Vagina (tissue), 2 donors: ENCODE data around the gene PGAM4. TPM values are rescaled to one million over a fixed set of nuclear protein-coding genes. Genes with fewer than 3 reads are reported as not detected.

Experiments
- DNase-seq, 2 donors: peaks; one replicate each; pipeline ENCODE4 v3.0.0-alpha.2; 2017; ENCODE audit errors: extremely low spot score in 2 of 2
- H3K27ac ChIP-seq: fragments of 200-600 bp; sonication (generic); one replicate; pipeline ENCODE4 v1.5.1; 2019
- H3K27me3 ChIP-seq: fragments of 200-600 bp; sonication (generic); one replicate; pipeline ENCODE4 v1.5.1; 2019
- H3K36me3 ChIP-seq, 2 donors: fragments of 200-600 bp; sonication (generic); one replicate each; pipeline ENCODE4 v1.5.1; 2017 to 2019
- H3K4me1 ChIP-seq: fragments of 200-600 bp; sonication (generic); one replicate; pipeline ENCODE4 v1.5.1; 2019
- H3K4me3 ChIP-seq, 2 donors: fragments of 200-600 bp; sonication (generic); 1 replicate in 1 of 2; 2 replicates in 1 of 2; pipeline ENCODE4 v1.5.1; 2016 to 2019
- H3K9me3 ChIP-seq: fragments of 200-600 bp; sonication (generic); one replicate; pipeline ENCODE4 v1.5.1; 2019
- CTCF ChIP-seq, 3 experiments: fragments of 450-650 bp in 2 of 3; fragments of 200-600 bp in 1 of 3; sonication (generic) in 1 of 3; IDR thresholded peaks; one replicate each; pipeline ENCODE4 v1.5.1; 2017 to 2019; ENCODE audit warnings: antibody characterized with exemption in 3 of 3, mild to moderate bottlenecking in 2 of 3, moderate library complexity in 2 of 3
- POLR2A ChIP-seq, 2 donors: fragments of 450-650 bp; IDR thresholded peaks; one replicate each; pipeline ENCODE4 v1.6.1; 2017; ENCODE audit warnings: antibody characterized with exemption in 2 of 2, mild to moderate bottlenecking in 2 of 2, moderate library complexity in 2 of 2
- POLR2AphosphoS5 ChIP-seq, 2 donors: sonication (generic); formaldehyde crosslinking; IDR thresholded peaks; one replicate each; pipeline ENCODE4 v1.9.0; 2017; ENCODE audit warnings: antibody characterized with exemption in 2 of 2, mild to moderate bottlenecking in 2 of 2, low read depth in 1 of 2; ENCODE audit not compliant: insufficient read depth in 1 of 2
- intact Hi-C: fragments of 100-400 bp; cut with DNase I; formaldehyde crosslinking; loops from one replicate; pipeline ENCODE4 v1.15.1; 2023
- total RNA-seq: library from RNA; depleted of rRNA; stranded (reverse); fragments of >200 nt; gene quantifications from one replicate; pipeline ENCODE4 v1.2.3, GENCODE V29; 2016

Gene PGAM4
- total RNA-seq, 1 donor from 2014 or later, result not detected

DNA sequence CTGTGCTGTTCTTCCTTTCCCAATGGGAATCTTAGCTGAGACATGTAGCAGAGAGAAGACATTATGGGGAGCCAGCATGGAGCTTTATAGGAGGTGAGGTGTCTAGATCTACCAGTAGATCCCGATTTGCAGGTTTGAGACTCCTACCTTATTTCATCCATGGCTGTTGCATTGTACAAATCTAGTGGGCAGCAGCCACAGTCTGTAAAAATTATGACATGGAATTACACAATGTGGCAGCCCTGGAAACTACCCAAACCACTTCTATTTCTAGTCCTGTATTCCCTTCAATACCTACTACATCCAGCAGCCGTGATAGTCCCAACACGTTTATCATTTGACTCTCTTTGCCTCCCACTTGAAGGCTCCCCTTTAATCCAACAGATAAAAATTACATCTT, 50.9 kb downstream of the PGAM4 start:
- no peaks in the 10 kb centered on the region for H3K4me1 ChIP-seq
- no peaks in the 10 kb centered on the region for H3K9me3 ChIP-seq
- DNase-seq, result no peak
- TF ChIP-seq CTCF (IDR thresholded peaks at IDR 0.05) (no peak), POLR2A (IDR thresholded peaks at IDR 0.05) (no peak), POLR2AphosphoS5 (IDR thresholded peaks at IDR 0.05; ENCODE audit: insufficient read depth in 1 of 2, low read depth in 1 of 2) (no peak)
- H3K36me3 ChIP-seq, result no peaks in the 10 kb centered on the region
- H3K4me3 ChIP-seq, result no peak overlapping the region
- no peaks in the 10 kb centered on the region for H3K27me3 ChIP-seq
- no peak overlapping the region for H3K27ac ChIP-seq
- intact Hi-C loops, result no loop called here

Other genes starting within 250 kb of the PGAM4 start
- gene ATRX, start 183.4 kb downstream of the PGAM4 start, total RNA-seq, result 107 TPM
- gene MAGT1, start 74.2 kb downstream of the PGAM4 start, total RNA-seq, result 39.3 TPM
- gene COX7B, start 70.2 kb downstream of the PGAM4 start, total RNA-seq, result 483 TPM
- 8.1 TPM for gene ATP7A, start 58.9 kb downstream of the PGAM4 start, total RNA-seq
- 135 TPM for gene PGK1, start 134.6 kb upstream of the PGAM4 start, total RNA-seq
- gene TAF9B, start 170.0 kb upstream of the PGAM4 start, total RNA-seq, result 14.2 TPM